HEK293T (cell line): ENCODE measurements around the gene CLIP4.

ENCODE experiments used
- CTCF ChIA-PET: fragments of 350-600 bp; formaldehyde crosslinking; extraction: SDS; loops from one replicate; lab custom pipeline; 2021; ENCODE audit warnings: antibody characterized with exemption, inconsistent platforms; lab: Yijun Ruan, JAX
- POLR2A ChIA-PET: fragments of 350-600 bp; formaldehyde crosslinking; extraction: SDS; loops from one replicate; lab custom pipeline; 2020; ENCODE audit warnings: antibody characterized with exemption, inconsistent platforms; lab: Yijun Ruan, JAX
- DNase-seq: peaks from one replicate; pipeline ENCODE4 v3.0.0; 2012; ENCODE audit warnings: mixed read lengths; ENCODE audit errors: extremely low spot score
- ARNT ChIP-seq: fragments of 450-650 bp; IDR thresholded peaks from 2 replicates; pipeline ENCODE4 v1.6.1; 2017; ENCODE audit warnings: mild to moderate bottlenecking
- BHLHE40 ChIP-seq: fragments of 450-650 bp; IDR thresholded peaks from 2 replicates; pipeline ENCODE4 v1.6.1; 2016; ENCODE audit warnings: mild to moderate bottlenecking, moderate library complexity, borderline replicate concordance
- CTBP1 ChIP-seq: fragments of 450-650 bp; IDR thresholded peaks from 2 replicates; pipeline ENCODE4 v1.6.1; 2016; ENCODE audit warnings: borderline replicate concordance
- ELF4 ChIP-seq: fragments of 450-650 bp; IDR thresholded peaks from 2 replicates; pipeline ENCODE4 v1.6.1; 2017; ENCODE audit warnings: antibody characterized with exemption
- FOXA1 ChIP-seq: fragments of 450-650 bp; IDR thresholded peaks from 2 replicates; pipeline ENCODE4 v1.6.1; 2016; ENCODE audit warnings: mild to moderate bottlenecking
- FOXK2 ChIP-seq: fragments of 450-650 bp; IDR thresholded peaks from 2 replicates; pipeline ENCODE4 v1.6.1; 2016; ENCODE audit warnings: mild to moderate bottlenecking
- FOXM1 ChIP-seq: fragments of 450-650 bp; IDR thresholded peaks from 2 replicates; pipeline ENCODE4 v1.6.1; 2017; ENCODE audit warnings: mild to moderate bottlenecking, borderline replicate concordance
- HDGF ChIP-seq: fragments of 450-650 bp; IDR thresholded peaks from 2 replicates; pipeline ENCODE4 v1.6.1; 2017; ENCODE audit warnings: antibody characterized with exemption, borderline replicate concordance
- L3MBTL2 ChIP-seq: fragments of 450-650 bp; conservative IDR thresholded peaks from 2 replicates; pipeline ENCODE4 v1.6.1; 2016; ENCODE audit warnings: mild to moderate bottlenecking
- LEF1 ChIP-seq: fragments of 450-650 bp; IDR thresholded peaks from 2 replicates; pipeline ENCODE4 v1.6.1; 2017; ENCODE audit warnings: mild to moderate bottlenecking, borderline replicate concordance
- NFRKB ChIP-seq: fragments of 450-650 bp; IDR thresholded peaks from 2 replicates; pipeline ENCODE4 v1.6.1; 2016; ENCODE audit warnings: mild to moderate bottlenecking, moderate library complexity
- SP1 ChIP-seq: fragments of 450-650 bp; IDR thresholded peaks from 2 replicates; pipeline ENCODE4 v1.6.1; 2017
- SUZ12 ChIP-seq: fragments of 450-650 bp; IDR thresholded peaks from 2 replicates; pipeline ENCODE4 v1.6.1; 2016; ENCODE audit warnings: mild to moderate bottlenecking
- TARDBP ChIP-seq: fragments of 450-650 bp; IDR thresholded peaks from 2 replicates; pipeline ENCODE4 v1.6.1; 2016
- ZNF384 ChIP-seq: fragments of 450-650 bp; IDR thresholded peaks from 2 replicates; pipeline ENCODE4 v1.6.1; 2016
- TF ChIP-seq, protein P1 (sequence below): fragments of 450-650 bp; IDR thresholded peaks from 2 replicates; pipeline ENCODE4 v1.6.1; 2016

The CLIP4 gene

GRCh38 chr2:29209551-29209950, 94.3 kb downstream of the CLIP4 start:
- POLR2A ChIA-PET, result no interaction called here
- CTCF ChIA-PET, result no interaction called here

GRCh38 chr2:29212009-29212408, 96.8 kb downstream of the CLIP4 start:
- DNase-seq, result no peak
- TF ChIP-seq LEF1 (no peak), L3MBTL2 (no peak), ZNF384 (no peak), FOXK2 (no peak), ELF4 (no peak), NFRKB (no peak), ARNT (no peak), FOXA1 (no peak), SP1 (no peak), TARDBP (no peak), FOXM1 (no peak), HDGF (no peak), BHLHE40 (no peak), SUZ12 (no peak), CTBP1 (no peak)
- TF ChIP-seq, protein P1, sequence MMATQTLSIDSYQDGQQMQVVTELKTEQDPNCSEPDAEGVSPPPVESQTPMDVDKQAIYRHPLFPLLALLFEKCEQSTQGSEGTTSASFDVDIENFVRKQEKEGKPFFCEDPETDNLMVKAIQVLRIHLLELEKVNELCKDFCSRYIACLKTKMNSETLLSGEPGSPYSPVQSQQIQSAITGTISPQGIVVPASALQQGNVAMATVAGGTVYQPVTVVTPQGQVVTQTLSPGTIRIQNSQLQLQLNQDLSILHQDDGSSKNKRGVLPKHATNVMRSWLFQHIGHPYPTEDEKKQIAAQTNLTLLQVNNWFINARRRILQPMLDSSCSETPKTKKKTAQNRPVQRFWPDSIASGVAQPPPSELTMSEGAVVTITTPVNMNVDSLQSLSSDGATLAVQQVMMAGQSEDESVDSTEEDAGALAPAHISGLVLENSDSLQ, result no peak
- ChIA-PET CTCF (no interaction called here), POLR2A (no interaction called here)

More at GRCh38 chr2:29209551-29209950, 94.3 kb downstream of the CLIP4 start:
- no peak for DNase-seq
- no peak for TF ChIP-seq ZNF384

DNA sequence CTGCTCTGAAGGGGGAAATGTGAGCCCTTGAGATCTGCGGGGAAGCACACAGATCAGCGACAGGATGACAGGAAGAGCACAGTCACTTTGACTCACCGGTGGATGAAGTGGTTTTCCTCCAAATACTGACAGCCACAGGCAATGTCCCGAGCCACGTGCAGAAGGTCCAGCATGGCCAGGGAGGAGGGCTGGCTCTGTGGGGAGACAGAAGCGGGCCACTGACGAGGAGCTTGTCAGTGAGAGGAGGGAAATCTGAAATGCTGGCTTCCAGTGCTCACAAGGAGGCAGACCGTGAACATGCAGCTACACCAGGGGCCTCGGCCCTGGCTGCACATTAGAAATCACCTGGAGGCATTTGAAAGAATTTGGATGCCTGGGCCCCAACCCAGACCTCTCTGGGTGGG, 98.7 kb downstream of the CLIP4 start:
- POLR2A ChIA-PET, result no interaction called here
- no peak for DNase-seq
- TF ChIP-seq TARDBP (no peak), ELF4 (no peak), HDGF (no peak), L3MBTL2 (no peak), BHLHE40 (no peak), NFRKB (no peak), FOXA1 (no peak), FOXM1 (no peak), LEF1 (no peak), ZNF384 (no peak), FOXK2 (no peak), CTBP1 (no peak), SUZ12 (no peak), ARNT (no peak), SP1 (no peak)
- TF ChIP-seq, protein P1, result no peak
- CTCF ChIA-PET, result interaction anchor here (0.6 kb wide), 1 partner anchor 972 kb away, joined by 6 read pairs; no protein-coding TSS in a partner anchor

- TF ChIP-seq BHLHE40 (no peak), SUZ12 (no peak), SP1 (no peak), L3MBTL2 (no peak), ARNT (no peak), ZNF384 (no peak), FOXM1 (no peak), LEF1 (no peak), CTBP1 (no peak), FOXK2 (no peak), HDGF (no peak), ELF4 (no peak), NFRKB (no peak), TARDBP (no peak), FOXA1 (no peak)
- TF ChIP-seq, protein P1, result no peak
- ChIA-PET CTCF (no interaction called here), POLR2A (no interaction called here)
- no peak for DNase-seq
Observed at GRCh38 chr2:29215073-29215472, 99.9 kb downstream of the CLIP4 start.

GRCh38 chr2:29215739-29216608, 100.8 kb downstream of the CLIP4 start:
- ChIA-PET CTCF (no interaction called here), POLR2A (no interaction called here)
- TF ChIP-seq FOXM1, result no peak
- TF ChIP-seq TARDBP, result no peak
- no peak for TF ChIP-seq FOXA1
- no peak for TF ChIP-seq HDGF
- TF ChIP-seq FOXK2, result no peak
- TF ChIP-seq ARNT, result no peak
- TF ChIP-seq, protein P1, result no peak
- TF ChIP-seq LEF1, result no peak
- no peak for TF ChIP-seq BHLHE40
- DNase-seq, result no peak
